Mesenteric fat pad (tissue), 1 donor: ENCODE measurements around the gene NLRP6. TPM values are rescaled to one million over a fixed set of nuclear protein-coding genes. Genes with fewer than 3 reads are reported as not detected.
"Not testable (repeated sequence)": the region's sequence is repeated elsewhere in the genome, so short reads cannot be mapped to it uniquely, and the experiment has no call there.

Experiments used
- DNase-seq: peaks from one replicate; pipeline ENCODE4 v3.0.0-alpha.2; 2020; ENCODE audit warnings: low spot score
- total RNA-seq: library from RNA; stranded (reverse); fragmentation: NEBNext Ultra II Directional; extraction: Animal tissue kit (Norgen Biotek cat#: 25700); gene quantifications from one replicate; pipeline ENCODE4 v1.2.1, GENCODE V29; 2021
- donor health status: DM: yes; HTN: yes; CAD: no.

NLRP6 gene
- total RNA-seq, 1 donor from 2014 or later: 1.8 TPM

GRCh38 chr11:319121-319887, 41.1 kb downstream of the NLRP6 start:
- peak; percentile 85 for DNase-seq

GRCh38 chr11:319888-320273, 41.7 kb downstream of the NLRP6 start:
- peak; percentile 20 for DNase-seq

GRCh38 chr11:324156-324555, 45.9 kb downstream of the NLRP6 start:
- peak; percentile 80 for DNase-seq

GRCh38 chr11:324593-325517, 46.6 kb downstream of the NLRP6 start:
- DNase-seq: peak; percentile 51

GRCh38 chr11:325796-326591, 47.8 kb downstream of the NLRP6 start:
- peak; percentile 72 for DNase-seq

GRCh38 chr11:326592-326841, 48.3 kb downstream of the NLRP6 start:
- no peak for DNase-seq

DNA sequence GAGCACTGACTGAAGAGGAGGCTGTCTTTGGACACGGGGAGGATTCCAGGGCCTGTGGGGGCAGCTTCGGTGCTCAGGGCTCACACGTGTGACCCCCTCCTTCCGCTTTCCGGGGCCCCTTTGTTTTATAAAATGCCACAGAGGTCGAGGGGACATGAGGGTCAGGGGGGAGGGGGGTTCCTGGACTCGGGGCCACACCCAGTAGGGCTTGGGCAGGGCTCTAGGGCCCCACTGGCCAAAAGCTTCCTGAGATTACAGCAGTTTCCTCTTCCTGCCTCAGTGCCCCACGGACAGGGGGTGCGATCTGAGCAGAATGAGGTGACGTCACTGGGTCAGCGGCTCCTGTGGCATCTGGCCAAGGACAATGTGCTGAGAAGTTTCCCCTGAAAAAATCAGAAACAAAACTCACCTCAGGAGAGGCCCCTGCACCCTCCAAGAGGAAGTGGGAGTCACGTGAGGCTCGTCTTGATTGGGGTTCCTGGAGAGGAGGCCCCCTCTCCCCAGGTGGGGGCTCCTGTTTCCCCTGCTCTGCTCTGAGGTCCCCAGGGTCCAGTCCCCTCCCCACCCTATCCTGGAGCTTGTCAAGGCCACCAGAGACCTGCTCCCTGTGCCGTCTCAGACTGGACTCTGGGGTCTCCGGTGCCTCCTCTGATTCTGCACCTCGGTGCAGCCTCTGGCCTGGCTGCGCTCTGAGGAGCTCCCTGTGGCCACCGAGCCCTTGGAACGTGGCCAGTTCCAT, 48.8 kb downstream of the NLRP6 start:
- DNase-seq: peak; percentile 94

- no peak for DNase-seq
These were observed 49.3 kb downstream of the NLRP6 start for GRCh38 chr11:327581-327923.

- DNase-seq: peak; percentile 68
These were observed 49.8 kb downstream of the NLRP6 start for GRCh38 chr11:328012-328411.

GRCh38 chr11:328516-329100, 50.4 kb downstream of the NLRP6 start:
- not testable (repeated sequence) for DNase-seq

GRCh38 chr11:329886-330253, 51.7 kb downstream of the NLRP6 start:
- no peak for DNase-seq

DNA sequence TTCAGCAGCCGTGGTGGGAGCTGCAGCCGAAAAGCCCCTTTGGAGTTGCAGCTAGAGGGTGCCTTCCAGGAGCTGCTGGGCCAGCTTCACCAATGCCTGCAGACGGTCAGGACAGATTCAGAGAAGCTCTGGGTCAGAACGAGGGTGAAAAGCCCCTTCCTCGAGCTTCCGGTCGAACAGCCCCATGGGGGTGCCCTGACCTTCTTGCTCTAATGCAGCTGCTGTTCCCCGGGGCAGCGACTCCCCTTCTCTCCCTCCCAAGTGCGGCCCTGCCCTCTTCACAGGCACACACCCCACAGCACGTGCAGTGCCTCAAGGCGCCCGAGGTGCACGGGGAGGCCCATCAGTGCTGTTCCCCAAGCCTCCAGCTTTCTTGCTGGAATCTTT, 52.1 kb downstream of the NLRP6 start:
- DNase-seq: peak; percentile 68

DNA sequence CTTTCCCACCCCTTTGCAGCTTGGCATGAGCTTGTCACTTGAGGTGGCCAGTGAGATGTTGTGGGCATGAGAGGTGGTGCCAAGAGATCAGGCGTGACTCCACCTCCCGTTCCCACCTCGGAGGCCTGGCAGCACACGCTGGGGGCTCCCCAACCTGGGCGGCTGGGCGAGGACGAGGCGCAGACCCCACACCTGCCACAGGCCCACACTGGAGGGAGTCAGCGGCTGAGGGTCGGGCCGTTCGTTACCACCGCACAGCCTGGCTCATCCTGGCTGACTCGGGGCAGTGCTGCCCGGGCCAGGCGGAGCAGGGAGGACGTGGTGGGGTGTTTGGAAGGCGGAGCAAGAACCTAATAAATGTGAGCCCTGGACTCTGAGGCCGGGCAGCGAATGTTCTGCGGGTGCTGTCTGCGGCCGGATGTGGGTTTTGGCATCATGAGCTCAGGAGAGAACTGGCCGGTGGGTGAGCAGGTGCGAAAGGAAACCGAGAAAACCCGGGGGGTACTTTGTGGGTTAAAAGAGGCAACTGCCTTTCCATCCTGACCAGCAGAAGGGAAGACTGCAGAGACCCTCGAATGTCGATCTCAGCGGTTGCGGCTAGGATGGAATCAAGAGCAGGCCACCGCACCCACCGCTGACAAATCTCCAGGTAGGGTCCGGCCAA, 52.6 kb downstream of the NLRP6 start:
- peak; percentile 74 for DNase-seq

DNA sequence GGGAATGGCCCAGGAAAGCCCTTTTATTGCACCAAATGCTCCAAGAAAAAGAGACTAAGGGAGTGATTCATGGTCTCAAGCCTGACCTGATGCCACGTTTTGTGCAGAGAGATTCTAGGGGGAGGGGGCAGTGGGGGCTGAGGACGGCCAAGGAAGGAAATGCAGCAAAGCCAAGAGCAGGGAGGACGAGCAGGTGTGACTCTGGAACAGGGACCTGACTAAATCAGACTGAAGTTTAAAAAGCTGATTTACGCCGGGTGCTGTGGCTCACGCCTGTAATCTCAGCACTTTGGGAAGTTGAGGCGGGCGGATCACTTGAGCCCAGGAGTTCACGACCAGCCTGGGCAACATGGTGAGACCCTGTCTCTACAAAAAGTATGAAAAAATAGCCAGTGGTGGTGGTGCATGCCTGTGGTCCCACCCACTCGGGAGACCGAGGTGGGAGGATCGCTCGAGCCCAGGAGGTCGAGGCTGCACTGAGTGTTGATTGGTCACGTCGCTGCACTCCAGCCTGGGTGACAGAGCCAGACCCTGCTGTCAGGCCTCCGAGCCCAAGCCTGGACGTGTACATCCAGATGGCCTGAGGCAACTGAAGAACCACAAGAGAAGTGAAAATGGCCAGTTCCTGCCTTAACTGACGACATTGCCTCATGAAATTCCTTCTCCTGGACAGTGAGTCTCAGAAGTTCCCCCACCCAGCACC, 53.3 kb downstream of the NLRP6 start:
- DNase-seq: peak; percentile 75

DNA sequence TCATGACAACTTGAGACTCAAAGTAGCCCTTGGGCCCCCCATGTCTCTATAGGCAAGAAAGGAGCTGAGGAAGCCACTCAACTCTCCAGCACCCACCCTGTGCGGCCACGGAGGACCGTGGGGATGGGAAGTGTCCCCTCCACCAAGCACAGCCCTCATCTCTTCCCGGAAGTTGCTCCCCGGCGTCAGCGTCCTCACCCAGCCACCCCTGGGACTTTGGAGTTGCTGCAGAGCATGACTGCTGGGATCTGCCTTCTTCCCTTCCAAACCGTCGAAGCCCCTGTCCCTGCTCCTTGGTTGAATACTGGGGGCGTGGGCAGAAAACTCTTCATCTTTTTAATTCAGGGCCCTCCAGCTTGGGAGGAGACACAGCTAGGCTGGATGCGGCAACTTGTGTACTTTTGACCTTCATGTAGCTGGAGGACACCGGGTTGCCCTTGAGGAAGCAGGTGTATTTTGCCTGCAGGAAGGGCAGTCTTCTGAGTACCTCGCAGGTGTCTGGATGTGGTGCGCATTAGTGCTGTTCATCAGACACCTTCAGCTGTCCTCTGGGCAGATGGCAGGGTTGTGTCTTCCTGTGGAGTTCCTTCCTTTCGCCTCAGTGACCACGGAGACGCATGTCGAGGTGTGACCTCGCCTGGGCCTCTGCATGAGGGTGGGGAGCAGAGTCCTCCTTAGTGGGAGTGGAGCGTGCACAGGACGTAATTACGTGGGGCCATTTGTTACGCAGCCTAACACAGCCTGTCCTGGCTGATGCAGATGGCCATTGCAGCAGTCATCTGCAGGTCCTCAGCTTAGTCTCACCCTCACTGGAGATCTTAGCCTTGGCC, 54.7 kb downstream of the NLRP6 start:
- peak; percentile 78 for DNase-seq

DNA sequence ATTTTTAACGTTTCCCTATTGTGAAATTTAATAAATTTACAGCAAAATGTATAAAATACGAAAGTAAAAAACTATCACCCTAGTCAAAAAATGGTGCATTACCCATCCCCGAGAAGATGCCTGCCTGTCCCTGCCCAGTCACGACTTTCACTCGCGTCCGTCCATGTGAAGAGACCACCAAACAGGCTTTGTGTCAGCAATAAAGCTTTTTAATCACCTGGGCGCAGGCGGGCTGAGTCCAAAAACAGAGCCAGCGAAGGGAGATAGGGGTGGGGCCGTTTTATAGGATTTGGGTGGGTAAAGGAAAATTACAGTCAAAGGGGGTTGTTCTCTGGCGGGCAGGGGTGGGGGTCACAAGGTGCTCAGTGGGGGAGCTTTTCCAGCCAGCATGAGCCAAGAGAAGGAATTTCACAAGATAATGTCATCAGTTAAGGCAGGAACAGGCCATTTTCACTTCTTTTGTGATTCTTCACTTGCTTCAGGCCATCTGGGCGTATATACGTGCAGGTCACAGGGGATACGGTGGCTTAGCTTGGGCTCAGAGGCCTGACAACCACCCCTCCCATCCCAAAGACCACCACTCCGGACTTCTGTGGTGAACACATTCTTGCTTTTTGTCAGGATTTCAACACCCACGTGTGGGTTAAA, 55.5 kb downstream of the NLRP6 start:
- peak; percentile 68 for DNase-seq

DNA sequence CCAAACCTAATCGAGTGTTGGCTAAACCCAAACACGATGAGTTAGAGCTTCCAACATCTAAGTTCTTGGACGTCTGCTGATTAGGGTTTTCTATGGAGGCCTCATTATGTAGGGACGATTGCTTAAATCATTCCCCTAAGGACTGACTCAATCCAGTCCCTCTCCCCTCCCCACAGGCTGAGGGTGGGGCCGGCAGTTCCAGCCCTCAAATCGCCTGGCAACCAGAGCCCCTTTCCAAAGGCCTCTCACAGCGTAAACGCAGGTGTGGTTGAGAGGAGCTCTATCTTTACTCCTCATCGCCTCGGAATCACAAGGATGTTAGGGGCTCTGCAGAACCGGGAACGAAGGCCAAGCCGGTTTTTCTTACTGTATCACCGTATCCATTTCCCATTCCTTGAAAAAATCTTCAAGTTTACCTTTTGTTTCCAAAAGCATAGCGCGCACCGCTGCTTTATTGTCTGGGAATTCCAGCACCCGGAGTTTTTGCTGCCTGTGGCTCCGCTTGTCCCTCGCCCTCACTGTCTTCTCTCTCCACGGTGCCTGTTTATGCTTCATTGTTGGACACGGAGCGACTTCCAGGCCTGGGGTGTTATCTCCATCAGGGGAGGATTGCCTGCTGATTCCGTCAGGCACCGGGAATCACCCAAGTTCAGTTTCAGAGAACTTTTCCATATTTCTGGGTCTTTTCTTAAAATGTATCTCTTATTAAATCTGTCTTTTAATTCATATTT, 56.2 kb downstream of the NLRP6 start:
- peak; percentile 86 for DNase-seq
